Right lobe of liver (tissue), 6 donors: ENCODE data around the gene TPPP3. TPM values are rescaled to one million over a fixed set of nuclear protein-coding genes. Genes with fewer than 3 reads are reported as not detected.

ENCODE experiments used
- ATAC-seq, 4 donors: fragments of 200-7000 bp; cut with Tn5 transposase; one replicate each; pipeline ENCODE4 v1.9.1; 2020; ENCODE audit warnings: mild to moderate bottlenecking in 4 of 4, moderate library complexity in 4 of 4
- DNase-seq, 3 donors: peaks; one replicate each; pipeline ENCODE4 v3.0.0-alpha.2; 2020
- H3K27ac ChIP-seq, 3 donors: fragments of 200-600 bp; one replicate each; pipeline ENCODE4 v1.8.0; 2022
- H3K27me3 ChIP-seq, 2 donors: fragments of 200-600 bp; one replicate each; pipeline ENCODE4 v1.8.0; 2022
- H3K36me3 ChIP-seq, 4 donors: fragments of 200-600 bp; sonication (generic) in 1 of 4; one replicate each; pipeline versions ENCODE4 v1.5.1 to v1.8.0; 2017 to 2022; ENCODE audit warnings: control low read depth in 1 of 4
- H3K4me1 ChIP-seq, 4 donors: fragments of 200-600 bp; sonication (generic) in 1 of 4; one replicate each; pipeline versions ENCODE4 v1.5.1 to v1.8.0; 2017 to 2022; ENCODE audit warnings: control low read depth in 1 of 4
- H3K4me3 ChIP-seq, 3 donors: fragments of 200-600 bp; one replicate each; pipeline ENCODE4 v1.8.0; 2022
- H3K9me3 ChIP-seq, 4 donors: fragments of 200-600 bp; sonication (generic) in 1 of 4; one replicate each; pipeline versions ENCODE4 v1.5.1 to v1.8.0; 2017 to 2022; ENCODE audit warnings: control low read depth in 1 of 4
- POLR2A ChIP-seq: fragments of 450-650 bp; IDR thresholded peaks from one replicate; pipeline ENCODE4 v1.6.1; 2017; ENCODE audit warnings: antibody characterized with exemption, mild to moderate bottlenecking
- WGBS: methylation state at CpG from one replicate; pipeline ENCODE4 v1.1.6; 2018; ENCODE audit warnings: low coverage, low lambda C conversion rate; ENCODE audit not compliant: insufficient coverage; ENCODE audit errors: missing lambda C conversion rate; 5-methylcytosine and 5-hydroxymethylcytosine counted together
- intact Hi-C, 2 donors: fragments of 100-400 bp; cut with DNase I; formaldehyde crosslinking; loops; one replicate each; pipeline versions ENCODE4 v1.11.2 to v1.14.1; 2022
- small RNA-seq, 2 experiments: library from RNA; depleted of rRNA; stranded (forward); fragments of <200 nt; gene quantifications; one replicate each; pipeline ENCODE3, GENCODE V24; 2016
- total RNA-seq, 6 experiments: library from RNA; depleted of rRNA in 2 of 6; stranded (reverse); fragments of >200 nt in 2 of 6; fragmentation: NEBNext Ultra II Directional in 3 of 6; extraction: Animal tissue kit (Norgen Biotek cat#: 25700) in 3 of 6; gene quantifications; one replicate each; pipeline versions ENCODE4 v1.1.0 to v1.2.4, GENCODE V29; 2016 to 2023
- TF ChIP-seq, protein P1 (sequence below), 4 donors: fragments of 200-600 bp in 3 of 4; fragments of 450-650 bp in 1 of 4; IDR thresholded peaks; one replicate each; pipeline versions ENCODE4 v1.5.1 to v1.8.0; 2016 to 2022; ENCODE audit warnings: antibody characterized with exemption in 4 of 4, mild to moderate bottlenecking in 2 of 4
- donor health status: DM: no; HTN: yes; CAD: no.
- donor health status: DM: no; HTN: no; CAD: no.
- donor health status: DM: no; HTN: no; CAD: no.
- donor health status: DM: no; HTN: yes; CAD: no.
- donor health status: DM: no; HTN: yes; CAD: no.

Gene TPPP3
- total RNA-seq, 6 experiments from 2014 or later, result 0.24 to 0.65 (median 0.37) TPM; not detected in 1

DNA sequence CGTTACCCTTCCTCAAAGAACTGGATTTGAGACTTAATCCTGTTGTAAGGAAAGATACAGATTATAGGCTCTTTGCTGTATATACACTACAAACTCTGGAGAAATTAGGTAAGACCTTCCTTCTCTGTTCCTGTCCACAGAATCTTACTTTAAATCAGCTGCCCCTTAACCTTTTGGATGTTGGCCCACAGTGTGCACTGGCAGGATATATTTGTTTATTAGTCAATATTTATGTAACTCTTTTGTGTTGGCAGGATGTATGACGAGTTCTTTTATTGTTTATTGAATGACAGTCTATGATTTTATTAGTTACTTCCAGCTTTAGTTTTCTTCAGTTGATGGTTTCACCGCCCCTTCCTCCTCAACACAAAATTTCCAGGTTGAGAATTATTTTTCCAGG, 47.0 kb downstream of the TPPP3 start:
- Histone ChIP-seq H3K27me3 (no peaks in the 10 kb centered on the region), H3K36me3 (no peaks in the 10 kb centered on the region), H3K27ac (no peak overlapping the region), H3K9me3 (no peaks in the 10 kb centered on the region), H3K4me3 (no peak overlapping the region), H3K4me1 (peaks cover 0 to 11% (median 0%) of the 10 kb centered on the region in 4 donors)
- intact Hi-C loops, result no loop called here
- TF ChIP-seq, protein P1, sequence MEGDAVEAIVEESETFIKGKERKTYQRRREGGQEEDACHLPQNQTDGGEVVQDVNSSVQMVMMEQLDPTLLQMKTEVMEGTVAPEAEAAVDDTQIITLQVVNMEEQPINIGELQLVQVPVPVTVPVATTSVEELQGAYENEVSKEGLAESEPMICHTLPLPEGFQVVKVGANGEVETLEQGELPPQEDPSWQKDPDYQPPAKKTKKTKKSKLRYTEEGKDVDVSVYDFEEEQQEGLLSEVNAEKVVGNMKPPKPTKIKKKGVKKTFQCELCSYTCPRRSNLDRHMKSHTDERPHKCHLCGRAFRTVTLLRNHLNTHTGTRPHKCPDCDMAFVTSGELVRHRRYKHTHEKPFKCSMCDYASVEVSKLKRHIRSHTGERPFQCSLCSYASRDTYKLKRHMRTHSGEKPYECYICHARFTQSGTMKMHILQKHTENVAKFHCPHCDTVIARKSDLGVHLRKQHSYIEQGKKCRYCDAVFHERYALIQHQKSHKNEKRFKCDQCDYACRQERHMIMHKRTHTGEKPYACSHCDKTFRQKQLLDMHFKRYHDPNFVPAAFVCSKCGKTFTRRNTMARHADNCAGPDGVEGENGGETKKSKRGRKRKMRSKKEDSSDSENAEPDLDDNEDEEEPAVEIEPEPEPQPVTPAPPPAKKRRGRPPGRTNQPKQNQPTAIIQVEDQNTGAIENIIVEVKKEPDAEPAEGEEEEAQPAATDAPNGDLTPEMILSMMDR (IDR thresholded peaks at IDR 0.05), result no peak
- no peak for TF ChIP-seq POLR2A
- 66% methylated on average over 3 of the region's 3 CpGs for WGBS
- peak; percentile 62 to 86 (median 70) for ATAC-seq
- peak in 1 of 3 donors; percentile 54 for DNase-seq

DNA sequence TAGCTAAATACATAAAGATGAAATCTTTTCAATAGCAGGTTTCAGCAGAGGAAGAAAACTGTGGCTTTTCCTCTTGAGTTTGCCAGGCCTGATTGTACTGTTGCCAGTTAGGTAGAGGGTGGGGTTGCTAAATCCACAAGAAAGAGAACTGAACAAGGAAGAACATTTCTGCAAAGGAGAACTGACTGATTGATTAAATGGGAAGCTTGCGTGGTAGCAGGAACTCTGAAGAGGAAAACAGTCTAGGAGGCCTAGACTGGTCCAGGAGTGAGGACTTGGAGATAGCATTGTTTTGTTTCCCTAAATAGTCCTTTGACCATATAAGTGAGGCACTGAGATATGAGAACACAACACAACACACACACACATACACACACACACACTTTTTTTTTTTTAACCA, 47.9 kb downstream of the TPPP3 start:
- H3K27me3 ChIP-seq, result no peaks in the 10 kb centered on the region
- 36% methylated on average over 1 of the region's 1 CpG for WGBS
- H3K4me3 ChIP-seq, result no peak overlapping the region
- H3K4me1 ChIP-seq, result peaks cover 0 to 11% (median 0%) of the 10 kb centered on the region in 4 donors
- DNase-seq (no peak), ATAC-seq (no peak)
- H3K9me3 ChIP-seq, result no peaks in the 10 kb centered on the region
- H3K36me3 ChIP-seq, result no peaks in the 10 kb centered on the region
- no peak overlapping the region for H3K27ac ChIP-seq
- intact Hi-C loops, result no loop called here
- TF ChIP-seq, protein P1 (IDR thresholded peaks at IDR 0.05), result no peak
- no peak for TF ChIP-seq POLR2A

DNA sequence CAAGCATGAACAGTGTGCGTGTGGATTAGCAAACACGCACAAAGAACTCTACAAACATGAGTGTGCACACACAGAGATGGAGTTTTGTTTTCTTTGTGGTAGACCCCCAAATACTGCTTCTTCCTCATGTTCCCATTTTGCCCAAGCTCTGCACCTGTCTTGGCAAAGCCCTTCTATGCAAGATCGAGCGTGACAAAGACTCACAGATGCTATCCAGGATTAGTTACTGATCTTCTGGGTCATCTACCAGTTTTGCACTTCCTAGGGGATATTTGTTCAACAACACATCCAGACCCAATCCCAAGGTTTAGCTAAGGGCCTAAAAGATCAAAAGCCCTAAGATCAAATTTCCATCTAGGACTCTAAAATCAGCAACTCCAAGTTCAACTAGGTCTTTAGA, 50.7 kb downstream of the TPPP3 start:
- TF ChIP-seq POLR2A, result no peak
- TF ChIP-seq, protein P1 (IDR thresholded peaks at IDR 0.05), result no peak
- Histone ChIP-seq H3K9me3 (no peaks in the 10 kb centered on the region), H3K27ac (no peak overlapping the region), H3K36me3 (no peaks in the 10 kb centered on the region), H3K27me3 (no peaks in the 10 kb centered on the region), H3K4me3 (no peak overlapping the region), H3K4me1 (peaks cover 0 to 11% (median 0%) of the 10 kb centered on the region in 4 donors)
- 83% methylated on average over 2 of the region's 4 CpGs for WGBS
- no peak for ATAC-seq
- intact Hi-C loops, result no loop called here
- DNase-seq, result no peak

DNA sequence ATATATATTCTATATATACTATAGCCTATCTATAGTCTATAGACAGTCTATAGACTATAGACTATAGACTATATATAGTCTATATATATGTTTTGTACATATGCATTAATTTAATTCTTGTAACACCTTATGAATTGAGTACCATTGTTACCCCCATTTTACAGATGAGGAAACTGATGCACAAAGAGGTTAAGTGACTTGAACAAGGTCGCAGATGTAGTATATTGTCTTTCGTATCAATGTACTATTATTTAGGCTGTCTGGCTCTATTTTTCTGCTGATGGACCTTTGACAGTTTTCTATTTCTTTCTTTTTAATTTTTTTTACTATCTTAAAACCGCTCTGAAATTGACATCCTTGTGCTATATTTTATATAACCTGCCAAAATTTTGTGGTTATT, 52.0 kb downstream of the TPPP3 start:
- DNase-seq, result no peak
- no peak for ATAC-seq
- TF ChIP-seq, protein P1 (IDR thresholded peaks at IDR 0.05), result no peak
- TF ChIP-seq POLR2A, result no peak
- Histone ChIP-seq H3K9me3 (no peaks in the 10 kb centered on the region), H3K27ac (no peak overlapping the region), H3K27me3 (no peaks in the 10 kb centered on the region), H3K36me3 (no peaks in the 10 kb centered on the region), H3K4me3 (no peak overlapping the region), H3K4me1 (peaks cover 0 to 6% (median 0%) of the 10 kb centered on the region in 4 donors)
- intact Hi-C loops, result no loop called here
- WGBS, result 90% methylated on average over 3 of the region's 3 CpGs

Small RNA genes within 50 kb of the gene (small RNA-seq; reads per million reads assigned to genes)
- gene RNU1-123P, result 0 reads per million in 2 experiments

Other genes starting within 250 kb of the TPPP3 start
- 1 to 10 TPM in 5 of 6 experiments, under 1 TPM in 1; 0.95 to 3.9 (median 1.7) TPM for gene B3GNT9, start 242.5 kb downstream of the TPPP3 start, total RNA-seq
- 10 to 100 TPM in 4 of 6 experiments, 1 to 10 TPM in 2; 9.5 to 16.3 (median 10.6) TPM for gene TRADD, start 233.6 kb downstream of the TPPP3 start, total RNA-seq
- 10 to 100 TPM in 4 of 6 experiments, 1 to 10 TPM in 2; 6.1 to 15.0 (median 11.6) TPM for gene FBXL8, start 233.5 kb downstream of the TPPP3 start, total RNA-seq
- 10 to 100 TPM; 10.4 to 44.1 (median 30.1) TPM for gene HSF4, start 228.8 kb downstream of the TPPP3 start, total RNA-seq
- gene NOL3, start 223.0 kb downstream of the TPPP3 start, total RNA-seq, result 10 to 100 TPM; 21.5 to 44.3 (median 28.1) TPM
- gene MATCAP1, start 209.5 kb downstream of the TPPP3 start, total RNA-seq, result 10 to 100 TPM in 2 of 6 experiments, 1 to 10 TPM in 4; 3.5 to 13.8 (median 9.3) TPM
- 1 to 10 TPM; 1.8 to 4.3 (median 2.5) TPM for gene EXOC3L1, start 203.4 kb downstream of the TPPP3 start, total RNA-seq
- gene E2F4, start 201.3 kb downstream of the TPPP3 start, total RNA-seq, result 10 to 100 TPM; 14.4 to 36.4 (median 22.4) TPM
- 1 to 10 TPM; 1.8 to 8.0 (median 4.6) TPM for gene ELMO3, start 194.4 kb downstream of the TPPP3 start, total RNA-seq
- gene TMEM208, start 166.4 kb downstream of the TPPP3 start, total RNA-seq, result 10 to 100 TPM; 32.6 to 58.7 (median 40.5) TPM
- gene FHOD1, start 146.0 kb downstream of the TPPP3 start, total RNA-seq, result 1 to 10 TPM; 2.3 to 9.6 (median 3.5) TPM
- gene SLC9A5, start 144.5 kb downstream of the TPPP3 start, total RNA-seq, result under 1 TPM; 0.06 to 0.53 (median 0.15) TPM
- under 1 TPM; 0.09 to 0.53 (median 0.20) TPM for gene PLEKHG4, start 114.0 kb downstream of the TPPP3 start, total RNA-seq
- gene KCTD19, start 66.8 kb downstream of the TPPP3 start, total RNA-seq, result not detected
- gene LRRC36, start 66.7 kb downstream of the TPPP3 start, total RNA-seq, result not detected
- 1 to 10 TPM; 1.2 to 4.0 (median 1.8) TPM for gene ZDHHC1, start 23.0 kb upstream of the TPPP3 start, total RNA-seq
- gene HSD11B2, start 37.6 kb upstream of the TPPP3 start, total RNA-seq, result 1 to 10 TPM; 1.3 to 2.7 (median 2.1) TPM
- 10 to 100 TPM; 33.6 to 84.6 (median 47.0) TPM for gene ATP6V0D1, start 87.7 kb upstream of the TPPP3 start, total RNA-seq
- not detected for gene AGRP, start 90.0 kb upstream of the TPPP3 start, total RNA-seq
- gene RIPOR1, start 135.3 kb upstream of the TPPP3 start, total RNA-seq, result 10 to 100 TPM; 19.9 to 35.0 (median 26.8) TPM
- 10 to 100 TPM; 14.3 to 18.5 (median 17.0) TPM for gene CTCF, start 169.0 kb upstream of the TPPP3 start, total RNA-seq